ENCODE results near the gene NACC2. TPM values are rescaled to one million over a fixed set of nuclear protein-coding genes. Genes with fewer than 3 reads are reported as not detected.

NACC2 gene
- total and polyA plus RNA-seq, 9 of the 15 experiments (the other 6 are each of a cell fraction or from before 2014, with no cell fraction given), result 0.70 to 25.1 (median 5.6) TPM

GRCh38 chr9:136024696-136025316 is 70.3 kb downstream of the NACC2 start:
- peaks cover 6% of the 10 kb centered on the region for H3K9me3 ChIP-seq (replicated peaks; ENCODE audit: control insufficient read depth, insufficient read depth, low read depth, low read length)
- H4K20me1 ChIP-seq (replicated peaks; ENCODE audit: control insufficient read depth, insufficient read depth, low read length), result 0 out of 2 replicates have a peak, but pooled peaks cover 4% of the 10 kb centered on the region
- no peak overlapping the region for H3K4me3 ChIP-seq
- H3K27me3 ChIP-seq (ENCODE audit: control insufficient read depth in 2 of 2, insufficient read depth in 2 of 2, low read length in 2 of 2), result no peaks in the 10 kb centered on the region
- no peak overlapping the region for H3K4me2 ChIP-seq (ENCODE audit: insufficient read depth, low read length)
- DNase-seq (ENCODE audit: extremely low read depth in 1 of 4, low spot score in 3 of 4), result no peak
- CTCF ChIA-PET (ENCODE audit: low intra/inter-chr PET ratio), result no interaction called here
- no peak for ATAC-seq
- H3K4me1 ChIP-seq (replicated peaks in 1 of 2; ENCODE audit: control insufficient read depth in 2 of 2, insufficient read depth in 2 of 2, low read length in 2 of 2), result peaks cover 0 to 21% of the 10 kb centered on the region in 2 experiments; a peak in 2 of 5 replicates
- BruUV-seq (replicated peaks), result no TSS peak
- peak overlapping the region in 1 of 2 experiments; percentile 50; a peak in 1 of 4 replicates for H3K9ac ChIP-seq (ENCODE audit: insufficient read depth in 1 of 2, low read depth in 2 of 2, low read length in 2 of 2)
- no peak overlapping the region for H2AFZ ChIP-seq (ENCODE audit: low read depth, low read length)
- intact Hi-C loops (cut with micrococcal nuclease) (no loop called here), in situ Hi-C loops (cut with MboI) (loop anchor here (5.0 kb wide), 1 partner anchor 37 kb away; no protein-coding TSS in a partner anchor)
- peaks cover 32% of the 10 kb centered on the region; the same call in 2 of the 3 replicates for H3K36me3 ChIP-seq (ENCODE audit: control insufficient read depth, insufficient read depth, low read length)
- 88% methylated on average over 16 of the region's 16 CpGs for WGBS (ENCODE audit: insufficient coverage, low coverage, missing lambda C conversion rate)
- no peak overlapping the region for H3K27ac ChIP-seq (ENCODE audit: extremely low read depth, low read depth, low read length)
- POLR2A ChIA-PET, result no interaction called here
- no peak for FAIRE-seq
- peaks cover 29% of the 10 kb centered on the region for H3K79me2 ChIP-seq (ENCODE audit: control insufficient read depth, insufficient read depth, low read length)
- peaks cover 3% of the 10 kb centered on the region for H3K9me1 ChIP-seq (ENCODE audit: control insufficient read depth, insufficient read depth, low read length)
- TF ChIP-seq ZFP36 (IDR thresholded peaks at IDR 0.05; ENCODE audit: low read depth, low read length, partially characterized antibody), result no peak
- TF ChIP-seq SMAD1 (IDR thresholded peaks at IDR 0.05; ENCODE audit: low read depth, low read length, partially characterized antibody), result no peak
- TF ChIP-seq ZFP1 (CRISPR knock-in tag; IDR thresholded peaks at IDR 0.05), result no peak
- TF ChIP-seq ATF6 (CRISPR knock-in tag; IDR thresholded peaks at IDR 0.05), result no peak
- no peak for TF ChIP-seq PML (IDR thresholded peaks at IDR 0.05; ENCODE audit: low read length)
- TF ChIP-seq MEF2D (tag; conservative IDR thresholded peaks at IDR 0.05; ENCODE audit: low read depth), result no peak
- no peak for TF ChIP-seq CHD2 (IDR thresholded peaks at IDR 0.05; ENCODE audit: low read depth, low read length)
- no peak for TF ChIP-seq RFX1 (IDR thresholded peaks at IDR 0.05)
- no peak for TF ChIP-seq CAMTA2 (CRISPR knock-in tag; conservative IDR thresholded peaks at IDR 0.05)
- TF ChIP-seq ZNF592 (IDR thresholded peaks at IDR 0.05), result no peak
- TF ChIP-seq MEF2A (IDR thresholded peaks at IDR 0.05; ENCODE audit: control insufficient read depth, low read depth, low read length), result no peak
- no peak for TF ChIP-seq DIDO1 (tag; IDR thresholded peaks at IDR 0.05; ENCODE audit: low read depth)
- TF ChIP-seq YY1 (IDR thresholded peaks at IDR 0.05; ENCODE audit: borderline replicate concordance in 1 of 3, control insufficient read depth in 1 of 3, extremely low read depth in 1 of 3, insufficient read depth in 3 of 3, insufficient read length in 1 of 3, insufficient replicate concordance in 2 of 3, low read depth in 1 of 3, low read length in 2 of 3), result no peak
- TF ChIP-seq ZNF212 (CRISPR knock-in tag; IDR thresholded peaks at IDR 0.05), result no peak
- TF ChIP-seq ZBTB34 (CRISPR knock-in tag; IDR thresholded peaks at IDR 0.05), result no peak

Data from K562 (cell line).